GM19238 (cell line): ENCODE data around the gene SKAP1.

Experiments
- DNase-seq: peaks from one replicate; pipeline ENCODE4 v3.0.0; 2011; ENCODE audit warnings: low spot score; ENCODE audit not compliant: insufficient read length

SKAP1 gene

DNA sequence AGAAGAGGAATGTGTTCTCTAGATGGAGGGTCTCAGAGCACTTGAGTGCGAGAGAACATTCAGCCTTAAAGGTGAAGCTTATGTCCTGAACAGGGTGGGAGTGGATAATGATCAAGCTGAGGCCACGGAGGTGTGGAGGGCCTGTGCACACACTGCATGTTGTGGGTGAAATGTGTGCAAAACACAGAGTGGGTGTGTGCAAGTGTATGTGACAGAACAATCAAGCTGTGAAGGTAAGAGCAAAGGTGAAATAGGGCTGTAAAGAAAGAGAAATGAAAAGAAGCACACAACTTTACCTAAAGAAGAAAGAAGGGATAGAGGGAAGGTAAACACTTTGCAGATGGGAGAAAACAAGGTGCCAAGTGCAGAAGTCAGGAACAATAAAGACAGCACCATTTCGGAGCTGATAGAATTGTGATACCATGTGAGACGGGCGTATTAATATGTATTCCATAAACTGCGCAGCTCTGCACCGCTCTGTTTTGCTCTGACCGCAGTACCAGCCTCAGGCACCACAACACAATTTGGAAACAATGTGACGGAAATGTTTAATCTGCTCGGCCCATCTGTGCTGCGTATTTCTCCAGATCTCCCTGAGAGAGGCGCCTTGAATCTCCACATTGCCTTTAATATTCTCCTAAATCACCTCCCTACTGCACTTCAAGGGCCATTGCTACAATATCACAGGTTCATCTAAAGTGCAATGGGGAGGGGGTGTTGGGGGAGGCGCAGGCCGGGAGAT lies 281.8 kb downstream of the SKAP1 start:
- no peak for DNase-seq

DNA sequence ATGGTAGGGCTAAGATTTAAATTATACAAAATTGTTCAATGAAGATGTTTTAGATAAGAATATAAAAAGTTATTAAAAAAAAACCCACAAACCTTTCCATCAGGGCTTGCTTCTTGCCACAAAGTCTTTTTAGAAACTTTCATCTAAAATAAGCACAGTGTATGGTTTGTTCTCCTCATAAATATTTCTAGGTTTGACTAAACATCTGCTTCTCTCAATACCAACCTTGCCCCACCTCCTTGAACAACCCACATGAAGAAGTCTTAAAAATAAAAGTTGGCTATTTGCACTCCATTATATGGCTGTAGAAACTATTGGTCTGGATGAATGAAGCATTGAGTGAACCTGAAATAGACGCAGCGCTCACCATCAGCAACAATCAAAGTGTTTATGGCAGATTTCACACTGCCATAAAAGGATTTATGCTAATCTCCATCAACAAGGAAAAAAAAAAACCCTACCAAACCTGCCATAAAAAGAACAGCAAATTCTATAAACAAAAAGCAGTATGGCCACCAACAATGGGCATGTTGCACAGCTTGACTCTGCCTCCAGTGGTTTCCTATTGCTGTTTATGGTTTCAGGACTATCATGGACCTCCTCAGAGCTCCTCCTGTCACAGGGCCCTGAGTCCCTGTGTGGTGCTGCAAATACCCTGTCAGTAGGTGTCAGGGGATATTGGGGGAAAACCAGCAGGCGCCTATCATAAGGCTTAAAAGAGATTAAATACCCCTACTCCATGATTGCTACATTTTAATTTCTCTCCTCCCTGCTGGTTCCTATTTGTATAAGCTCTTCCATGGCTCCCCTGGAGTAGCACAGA lies 284.8 kb downstream of the SKAP1 start:
- DNase-seq: no peak

GRCh38 chr17:48144231-48144630 lies 285.8 kb downstream of the SKAP1 start:
- no peak for DNase-seq

DNA sequence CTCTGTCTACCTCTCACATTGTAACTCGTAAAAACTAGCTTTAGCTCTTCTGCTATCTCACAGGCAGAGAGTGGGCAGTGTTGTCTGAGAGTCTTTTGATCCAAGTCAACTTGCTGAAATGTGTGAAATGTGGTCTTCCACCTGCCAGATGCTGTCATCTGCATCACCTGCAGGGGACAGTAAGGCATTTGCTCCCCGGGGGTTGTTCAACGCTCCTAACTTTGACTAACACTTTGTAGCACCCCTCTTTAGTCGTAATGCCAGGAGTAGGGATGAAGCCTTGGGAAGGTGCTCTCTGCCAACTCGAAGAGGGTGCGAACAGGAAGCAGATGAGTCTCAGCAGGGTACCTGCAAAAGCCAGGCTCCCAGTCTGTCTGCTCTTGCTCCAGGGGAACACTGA lies 286.4 kb downstream of the SKAP1 start:
- DNase-seq: no peak

- no peak for DNase-seq
These were observed 290.1 kb downstream of the SKAP1 start for GRCh38 chr17:48139944-48140343.

DNA sequence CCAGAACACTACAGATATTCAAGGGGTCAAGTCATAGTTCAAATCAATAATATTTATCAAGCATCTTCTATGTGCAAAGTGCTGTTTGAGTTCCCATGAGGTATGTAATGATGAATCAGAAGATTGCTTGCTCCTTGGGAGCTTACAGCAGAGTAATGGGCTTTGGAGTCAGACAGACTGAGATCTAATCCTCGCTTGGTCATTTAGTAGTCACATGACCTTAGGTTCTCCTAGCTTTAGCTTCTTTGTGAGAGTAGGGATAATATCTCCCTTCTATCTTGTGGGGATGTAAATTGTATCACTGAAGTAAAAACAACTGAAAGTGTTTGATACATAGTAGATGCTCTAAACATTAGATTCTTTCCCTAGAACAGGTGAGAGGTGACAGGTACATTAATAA lies 292.4 kb downstream of the SKAP1 start:
- DNase-seq: no peak

DNA sequence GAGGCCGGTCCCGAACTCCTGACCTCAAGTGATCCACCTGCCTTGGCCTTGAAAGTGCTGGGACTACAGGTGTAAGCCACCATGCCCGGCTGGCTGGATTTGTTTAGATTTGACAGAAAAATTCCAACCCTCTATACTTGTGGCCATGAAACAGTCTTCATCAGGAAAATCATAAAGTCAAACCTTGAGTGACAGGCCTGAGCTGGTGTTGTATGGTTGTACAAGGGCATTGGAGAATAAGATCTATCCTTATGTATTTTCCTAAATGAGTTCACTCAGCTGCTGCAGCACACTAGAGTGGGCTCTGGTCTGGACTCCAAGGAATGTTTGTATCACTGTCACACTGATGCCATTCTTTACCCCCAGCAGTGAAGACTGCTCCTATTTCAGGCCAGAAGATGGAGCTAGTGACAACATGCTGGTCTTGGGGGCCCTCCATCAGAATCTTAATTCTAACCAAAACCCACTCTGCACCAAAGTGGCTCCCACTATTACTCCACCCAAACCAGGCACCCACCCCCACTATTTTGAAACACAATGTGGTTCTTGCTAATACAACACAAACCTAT lies 295.0 kb downstream of the SKAP1 start:
- no peak for DNase-seq

GRCh38 chr17:48132385-48132784 lies 297.6 kb downstream of the SKAP1 start:
- DNase-seq: no peak

GRCh38 chr17:48131216-48131824 lies 298.7 kb downstream of the SKAP1 start:
- DNase-seq: no peak

GRCh38 chr17:48129981-48130380 lies 300.0 kb downstream of the SKAP1 start:
- DNase-seq: no peak

DNA sequence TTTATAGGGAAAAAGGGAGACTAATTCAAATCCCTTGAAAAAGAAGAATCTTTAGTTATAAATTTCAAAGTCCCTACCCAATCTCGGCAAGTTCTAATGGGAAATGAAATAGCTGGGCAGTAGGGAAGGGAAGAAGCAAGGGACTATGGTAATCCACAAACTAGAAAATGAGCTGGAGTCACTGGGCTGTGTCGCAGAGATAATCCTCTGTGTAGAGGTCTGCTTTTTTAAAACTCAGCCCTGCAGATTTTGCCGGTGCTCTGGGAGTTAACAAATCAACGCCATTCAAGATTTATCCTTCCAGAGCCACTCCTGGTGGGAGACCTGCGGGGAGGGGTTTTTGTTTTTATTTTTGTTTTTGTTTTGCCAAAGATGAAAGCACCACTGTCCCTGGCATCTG lies 301.6 kb downstream of the SKAP1 start:
- DNase-seq: no peak

DNA sequence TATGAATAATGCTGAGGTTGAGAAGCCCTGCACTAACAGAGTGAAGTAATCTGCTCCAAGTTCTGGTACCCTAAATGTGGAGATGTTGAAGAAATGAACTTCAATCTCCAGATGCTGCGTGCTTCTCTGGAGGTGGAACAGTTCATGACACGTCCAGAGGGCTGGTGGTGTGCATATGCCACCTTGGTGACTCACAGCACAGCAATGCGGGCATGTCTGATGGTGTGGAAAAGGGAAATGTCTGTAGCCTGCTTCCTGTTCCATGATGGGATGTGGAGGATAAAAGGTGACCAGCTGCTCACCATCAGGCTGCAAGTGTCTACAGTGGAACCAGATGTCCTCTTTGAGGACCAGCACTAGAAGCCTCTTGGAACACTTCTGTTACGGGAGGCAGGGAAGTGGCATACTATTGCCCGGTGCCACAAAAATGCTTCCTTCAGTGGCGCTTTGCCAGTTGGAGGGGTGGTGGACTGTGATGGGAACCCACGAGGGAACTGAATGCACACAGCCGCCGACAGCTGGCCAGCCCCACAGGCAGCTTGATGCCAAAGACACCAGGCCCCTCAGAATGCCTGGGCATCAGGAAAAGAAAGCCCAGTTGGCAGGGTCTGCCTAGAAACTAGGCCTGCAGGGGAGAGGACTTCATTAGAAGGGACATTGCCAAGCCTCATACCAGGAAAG lies 302.5 kb downstream of the SKAP1 start:
- DNase-seq: no peak

DNA sequence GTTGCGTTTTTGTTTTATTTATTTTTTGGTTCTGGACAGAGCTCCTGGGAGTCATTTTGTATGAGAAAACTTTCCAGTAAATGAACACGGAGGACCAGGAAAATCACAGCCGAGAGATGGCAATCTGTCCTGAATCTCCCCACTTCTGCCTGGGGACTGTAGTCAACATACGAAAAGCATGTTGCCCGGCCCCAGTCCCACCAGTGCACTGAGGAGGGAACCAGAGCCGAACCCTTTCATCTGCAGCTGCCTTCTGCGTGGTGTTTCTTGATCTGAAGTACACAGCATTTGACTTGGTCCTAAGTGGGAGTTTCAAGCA lies 303.5 kb downstream of the SKAP1 start:
- DNase-seq: no peak

DNA sequence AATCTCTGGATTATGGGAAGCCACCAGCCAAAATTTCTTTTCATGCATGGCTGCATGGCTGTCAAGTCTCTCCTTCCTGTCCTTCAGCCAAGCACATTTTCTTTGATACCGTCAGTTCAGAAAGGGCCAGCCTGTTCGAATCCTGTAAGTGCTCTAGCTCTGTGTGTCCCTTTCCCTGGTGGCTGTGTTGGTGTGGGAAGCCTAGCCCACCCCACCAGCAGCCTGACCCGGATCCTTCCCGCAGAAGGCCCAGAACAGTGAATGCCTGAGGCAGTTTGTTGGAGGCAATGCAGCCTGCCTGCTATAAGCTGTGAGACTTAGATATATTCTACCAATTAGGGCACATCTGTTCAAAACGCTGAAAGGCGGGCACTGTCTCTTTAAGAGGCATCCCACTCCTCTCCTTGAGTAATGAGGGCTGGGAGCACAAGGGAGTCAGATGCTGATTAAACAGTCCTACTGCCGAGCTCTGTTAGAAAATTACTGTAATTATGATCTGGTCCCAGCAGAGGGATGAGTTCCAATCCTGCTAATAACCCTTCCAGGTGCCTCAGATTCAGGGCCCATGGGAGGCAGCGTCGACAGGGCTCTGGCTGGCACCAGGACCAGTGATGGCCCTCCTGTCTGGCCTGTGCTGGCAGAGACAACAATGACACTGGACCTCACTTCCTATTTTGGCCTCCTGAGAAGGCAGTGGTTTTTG lies 304.0 kb downstream of the SKAP1 start:
- no peak for DNase-seq

- no peak for DNase-seq
These were observed 306.1 kb downstream of the SKAP1 start for GRCh38 chr17:48123776-48124388.

DNA sequence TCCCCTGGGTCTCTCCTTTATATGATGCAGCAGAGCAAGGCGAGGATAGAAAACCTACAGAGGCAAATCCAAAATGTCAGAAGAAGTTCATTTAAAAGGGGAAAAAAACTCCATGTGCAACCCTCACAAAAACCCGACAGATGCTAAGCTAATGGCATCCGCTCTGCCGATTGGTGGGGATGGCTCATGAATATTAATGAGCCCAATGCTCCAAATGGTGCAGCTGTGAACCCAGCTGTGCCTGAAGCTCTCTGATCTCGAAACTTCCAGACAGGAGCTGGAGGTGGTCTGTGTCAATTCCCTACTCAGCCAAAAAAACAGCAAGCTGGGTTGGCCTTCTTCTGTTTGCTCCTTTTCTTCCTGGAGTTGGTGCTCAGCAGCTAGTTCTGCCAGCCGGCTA lies 306.9 kb downstream of the SKAP1 start:
- DNase-seq: no peak

- no peak for DNase-seq
These were observed 307.4 kb downstream of the SKAP1 start for GRCh38 chr17:48122665-48123045.

DNA sequence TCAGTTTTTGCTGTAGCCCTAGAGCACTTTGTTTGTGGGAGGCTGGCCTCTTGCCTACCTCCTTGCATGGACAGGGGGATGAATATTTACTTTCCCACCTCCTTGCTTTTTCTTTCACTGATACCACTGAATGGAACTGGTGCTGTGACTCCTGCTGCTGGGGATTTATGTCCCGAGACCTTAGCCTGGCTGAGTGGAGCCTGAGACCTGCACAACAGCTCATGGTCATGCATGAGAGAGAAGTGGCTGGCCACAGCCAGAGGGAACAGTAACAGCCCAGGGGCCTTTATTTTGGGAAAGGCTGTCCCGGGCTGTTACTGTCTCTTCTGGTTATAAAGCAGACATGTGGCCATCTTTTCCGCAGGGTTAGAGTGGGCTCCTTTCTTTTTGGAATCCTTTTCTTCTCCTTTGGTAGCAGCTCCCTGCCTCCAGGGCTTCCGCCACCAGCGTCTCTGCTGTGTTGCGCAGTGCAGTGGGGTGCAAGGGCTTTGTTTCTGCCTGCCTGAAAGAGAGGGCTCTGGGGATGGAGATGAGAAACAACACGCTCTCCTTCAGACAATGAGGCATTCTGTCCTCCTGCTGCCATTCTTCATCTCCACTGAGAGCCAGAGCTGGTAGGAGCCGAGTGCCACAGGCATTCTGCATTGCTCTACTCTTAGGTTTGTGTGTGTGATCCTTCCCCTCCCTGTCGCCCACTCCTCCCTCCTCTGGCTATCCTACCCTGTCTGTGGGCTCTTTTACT lies 307.9 kb downstream of the SKAP1 start:
- no peak for DNase-seq

GRCh38 chr17:48113201-48113676 lies 316.8 kb downstream of the SKAP1 start:
- DNase-seq: peak; percentile 14

DNA sequence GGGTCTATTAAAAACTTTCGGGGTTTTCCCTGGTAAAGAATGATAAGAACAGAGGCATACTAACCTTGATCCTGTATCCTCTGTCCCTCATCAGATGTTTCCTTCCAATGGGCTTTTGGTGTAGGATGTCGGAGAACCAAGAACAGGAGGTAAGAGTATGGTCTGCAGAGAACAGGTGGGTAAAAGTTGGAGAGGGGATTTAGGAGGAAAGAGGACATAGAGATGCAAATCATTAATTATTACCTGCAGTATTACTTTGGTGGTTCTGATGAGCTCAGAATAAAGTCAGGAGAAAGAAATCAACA lies 318.1 kb downstream of the SKAP1 start:
- DNase-seq: no peak
